WTC11 (cell line): ENCODE results near the gene TMEM97. TPM values are rescaled to one million over a fixed set of nuclear protein-coding genes. Genes with fewer than 3 reads are reported as not detected.
A peak's percentile ranks its signal among the peaks of the same experiment; 100 is the strongest.

Experiments used
- ATAC-seq: fragments of 200-7000 bp; cut with Tn5 transposase; 2 replicates; pipeline ENCODE4 v1.10.0; 2021; ENCODE audit warnings: mild to moderate bottlenecking, moderate library complexity
- CTCF ChIA-PET: fragments of 300-600 bp; sonication (Branson Sonifier 250); formaldehyde crosslinking; loops from one replicate; lab custom pipeline; 2021; ENCODE audit warnings: antibody characterized with exemption; lab: Charles Lee
- POLR2A ChIA-PET: fragments of 350-600 bp; sonication (Branson Sonifier 250); formaldehyde crosslinking; loops from one replicate; lab custom pipeline; 2021; ENCODE audit warnings: antibody characterized with exemption; lab: Charles Lee
- DNase-seq: peaks from one replicate; pipeline ENCODE4 v3.0.0; 2021; ENCODE audit warnings: low spot score
- H3K27ac Mint-ChIP-seq: 2 replicates; pipeline ENCODE4 v1.8.0; 2021; ENCODE audit warnings: mixed read lengths
- H3K27me3 Mint-ChIP-seq: 2 replicates; pipeline ENCODE4 v1.8.0; 2021; ENCODE audit warnings: low read depth, mild to moderate bottlenecking, moderate library complexity, mixed read lengths
- H3K36me3 Mint-ChIP-seq: 2 replicates; pipeline ENCODE4 v1.8.0; 2021; ENCODE audit warnings: mixed read lengths
- H3K4me1 Mint-ChIP-seq: 2 replicates; pipeline ENCODE4 v1.8.0; 2022; ENCODE audit warnings: mixed read lengths
- H3K4me3 Mint-ChIP-seq: 2 replicates; pipeline ENCODE4 v1.8.0; 2021; ENCODE audit warnings: mild to moderate bottlenecking, moderate library complexity, mixed read lengths
- H3K9me3 Mint-ChIP-seq: 2 replicates; pipeline ENCODE4 v1.8.0; 2021; ENCODE audit warnings: mixed read lengths
- ATF1 ChIP-seq: sonication (generic); formaldehyde crosslinking; IDR thresholded peaks from 2 replicates; pipeline ENCODE4 v1.8.1; 2023; ENCODE audit warnings: mild to moderate bottlenecking, moderate library complexity, missing genetic modification reagents
- E2F4 ChIP-seq: sonication (generic); formaldehyde crosslinking; IDR thresholded peaks from 2 replicates; pipeline ENCODE4 v1.8.1; 2022; ENCODE audit warnings: low read depth, mild to moderate bottlenecking, moderate library complexity, missing genetic modification reagents, borderline replicate concordance
- E2F5 ChIP-seq: sonication (generic); formaldehyde crosslinking; IDR thresholded peaks from 2 replicates; pipeline ENCODE4 v1.8.1; 2022; ENCODE audit warnings: mild to moderate bottlenecking, moderate library complexity, missing genetic modification reagents
- ESRRA ChIP-seq: sonication (generic); formaldehyde crosslinking; IDR thresholded peaks from 2 replicates; pipeline ENCODE4 v1.8.1; 2022; ENCODE audit warnings: mild to moderate bottlenecking, missing genetic modification reagents, borderline replicate concordance
- FOXP1 ChIP-seq: sonication (generic); formaldehyde crosslinking; IDR thresholded peaks from 2 replicates; pipeline ENCODE4 v1.8.0; 2022; ENCODE audit warnings: missing genetic modification reagents, mild to moderate bottlenecking, moderate library complexity, borderline replicate concordance
- NFATC4 ChIP-seq: fragments of 250-450 bp; sonication (Bioruptor Pico); IDR thresholded peaks from 2 replicates; pipeline ENCODE4 v1.9.0; 2021; ENCODE audit warnings: mild to moderate bottlenecking
- NFE2L1 ChIP-seq: sonication (generic); formaldehyde crosslinking; IDR thresholded peaks from 2 replicates; pipeline ENCODE4 v1.8.1; 2023; ENCODE audit warnings: missing genetic modification reagents
- NR2C2 ChIP-seq: sonication (generic); formaldehyde crosslinking; IDR thresholded peaks from 2 replicates; pipeline ENCODE4 v1.8.0; 2022; ENCODE audit warnings: mild to moderate bottlenecking, missing genetic modification reagents
- PRRX2 ChIP-seq: fragments of 250-450 bp; sonication (Bioruptor Pico); IDR thresholded peaks from 2 replicates; pipeline ENCODE4 v1.8.0; 2021; ENCODE audit warnings: mild to moderate bottlenecking
- SMAD3 ChIP-seq: sonication (generic); formaldehyde crosslinking; IDR thresholded peaks from 2 replicates; pipeline ENCODE4 v1.8.0; 2022; ENCODE audit warnings: missing genetic modification reagents, mild to moderate bottlenecking, borderline replicate concordance
- SMAD4 ChIP-seq: sonication (generic); formaldehyde crosslinking; IDR thresholded peaks from 2 replicates; pipeline ENCODE4 v1.8.0; 2022; ENCODE audit warnings: mild to moderate bottlenecking, missing genetic modification reagents
- SP1 ChIP-seq: sonication (generic); formaldehyde crosslinking; conservative IDR thresholded peaks from 2 replicates; pipeline ENCODE4 v1.8.1; 2022; ENCODE audit warnings: missing genetic modification reagents
- TCF7 ChIP-seq: sonication (generic); formaldehyde crosslinking; IDR thresholded peaks from 2 replicates; pipeline ENCODE4 v1.8.0; 2022; ENCODE audit warnings: mild to moderate bottlenecking, low read depth, missing genetic modification reagents, moderate library complexity
- ZNF121 ChIP-seq: sonication (generic); formaldehyde crosslinking; IDR thresholded peaks from 2 replicates; pipeline ENCODE4 v1.8.0; 2023; ENCODE audit warnings: missing genetic modification reagents
- ZNF263 ChIP-seq: sonication (generic); formaldehyde crosslinking; IDR thresholded peaks from 2 replicates; pipeline ENCODE4 v1.8.1; 2022; ENCODE audit warnings: low read depth, mild to moderate bottlenecking, moderate library complexity, missing genetic modification reagents
- ZNF532 ChIP-seq: fragments of 250-450 bp; sonication (Bioruptor Pico); IDR thresholded peaks from 2 replicates; pipeline ENCODE4 v1.9.0; 2021; ENCODE audit warnings: mild to moderate bottlenecking, borderline replicate concordance
- total RNA-seq: library from RNA; stranded (reverse); gene quantifications from 3 replicates; pipeline ENCODE4 v1.2.3, GENCODE V29; 2021
- TF ChIP-seq, protein P1 (sequence below): fragments of 200-600 bp; IDR thresholded peaks from 2 replicates; pipeline ENCODE4 v1.8.0; 2022; ENCODE audit warnings: antibody characterized with exemption
- TF ChIP-seq, protein P2 (sequence below): sonication (generic); formaldehyde crosslinking; conservative IDR thresholded peaks from 2 replicates; pipeline ENCODE4 v1.8.1; 2022; ENCODE audit warnings: mild to moderate bottlenecking, missing genetic modification reagents
- TF ChIP-seq, protein P3 (sequence below): fragments of 250-450 bp; sonication (Bioruptor Pico); IDR thresholded peaks from 2 replicates; pipeline ENCODE4 v1.9.0; 2021; ENCODE audit warnings: moderate library complexity, mild to moderate bottlenecking, inconsistent platforms, borderline replicate concordance
- TF ChIP-seq, protein P4 (sequence below): sonication (generic); formaldehyde crosslinking; IDR thresholded peaks from 2 replicates; pipeline ENCODE4 v1.8.1; 2022; ENCODE audit warnings: mild to moderate bottlenecking, missing genetic modification reagents, moderate library complexity, borderline replicate concordance

TMEM97 gene
- total RNA-seq, 1 experiment from 2014 or later = 68.0 TPM

- TF ChIP-seq, protein P1, sequence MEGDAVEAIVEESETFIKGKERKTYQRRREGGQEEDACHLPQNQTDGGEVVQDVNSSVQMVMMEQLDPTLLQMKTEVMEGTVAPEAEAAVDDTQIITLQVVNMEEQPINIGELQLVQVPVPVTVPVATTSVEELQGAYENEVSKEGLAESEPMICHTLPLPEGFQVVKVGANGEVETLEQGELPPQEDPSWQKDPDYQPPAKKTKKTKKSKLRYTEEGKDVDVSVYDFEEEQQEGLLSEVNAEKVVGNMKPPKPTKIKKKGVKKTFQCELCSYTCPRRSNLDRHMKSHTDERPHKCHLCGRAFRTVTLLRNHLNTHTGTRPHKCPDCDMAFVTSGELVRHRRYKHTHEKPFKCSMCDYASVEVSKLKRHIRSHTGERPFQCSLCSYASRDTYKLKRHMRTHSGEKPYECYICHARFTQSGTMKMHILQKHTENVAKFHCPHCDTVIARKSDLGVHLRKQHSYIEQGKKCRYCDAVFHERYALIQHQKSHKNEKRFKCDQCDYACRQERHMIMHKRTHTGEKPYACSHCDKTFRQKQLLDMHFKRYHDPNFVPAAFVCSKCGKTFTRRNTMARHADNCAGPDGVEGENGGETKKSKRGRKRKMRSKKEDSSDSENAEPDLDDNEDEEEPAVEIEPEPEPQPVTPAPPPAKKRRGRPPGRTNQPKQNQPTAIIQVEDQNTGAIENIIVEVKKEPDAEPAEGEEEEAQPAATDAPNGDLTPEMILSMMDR = no peak
- TF ChIP-seq, all 79 proteins: peak for 0
Measured at GRCh38 chr17:28280826-28281225, 38.2 kb upstream of the TMEM97 start (continued).

- no peaks in the 10 kb centered on the region for H3K36me3 Mint-ChIP-seq
- ChIA-PET POLR2A (no interaction called here), CTCF (interaction anchor here (0.6 to 0.7 kb wide), 3 partner anchors 16 to 652 kb away, joined by 3 to 6 read pairs (median 4); partner anchors contain the start of gene LGALS9)
- no peak for ATAC-seq
- no peak for DNase-seq
- peak overlapping the region; percentile 85; the same call in 1 of the 2 replicates for H3K27ac Mint-ChIP-seq
- H3K27me3 Mint-ChIP-seq = no peaks in the 10 kb centered on the region
- H3K4me1 Mint-ChIP-seq = peaks cover 8% of the 10 kb centered on the region
- H3K4me3 Mint-ChIP-seq = no peak overlapping the region
- TF ChIP-seq ZNF263 (CRISPR knock-in tag) (no peak), TCF7 (CRISPR knock-in tag) (no peak), E2F4 (CRISPR knock-in tag) (no peak), SMAD4 (CRISPR knock-in tag) (no peak), ESRRA (CRISPR knock-in tag) (no peak), NFE2L1 (no peak), NR2C2 (CRISPR knock-in tag) (no peak), ATF1 (CRISPR knock-in tag) (no peak), FOXP1 (CRISPR knock-in tag) (no peak), PRRX2 (CRISPR knock-in tag) (no peak), SMAD3 (CRISPR knock-in tag) (no peak), NFATC4 (CRISPR knock-in tag) (no peak)
- TF ChIP-seq, protein P2, sequence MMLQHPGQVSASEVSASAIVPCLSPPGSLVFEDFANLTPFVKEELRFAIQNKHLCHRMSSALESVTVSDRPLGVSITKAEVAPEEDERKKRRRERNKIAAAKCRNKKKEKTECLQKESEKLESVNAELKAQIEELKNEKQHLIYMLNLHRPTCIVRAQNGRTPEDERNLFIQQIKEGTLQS = no peak
- TF ChIP-seq, protein P3, sequence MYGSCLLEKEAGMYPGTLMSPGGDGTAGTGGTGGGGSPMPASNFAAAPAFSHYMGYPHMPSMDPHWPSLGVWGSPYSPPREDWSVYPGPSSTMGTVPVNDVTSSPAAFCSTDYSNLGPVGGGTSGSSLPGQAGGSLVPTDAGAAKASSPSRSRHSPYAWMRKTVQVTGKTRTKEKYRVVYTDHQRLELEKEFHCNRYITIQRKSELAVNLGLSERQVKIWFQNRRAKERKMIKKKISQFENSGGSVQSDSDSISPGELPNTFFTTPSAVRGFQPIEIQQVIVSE (CRISPR knock-in tag) = no peak
- TF ChIP-seq, protein P4, sequence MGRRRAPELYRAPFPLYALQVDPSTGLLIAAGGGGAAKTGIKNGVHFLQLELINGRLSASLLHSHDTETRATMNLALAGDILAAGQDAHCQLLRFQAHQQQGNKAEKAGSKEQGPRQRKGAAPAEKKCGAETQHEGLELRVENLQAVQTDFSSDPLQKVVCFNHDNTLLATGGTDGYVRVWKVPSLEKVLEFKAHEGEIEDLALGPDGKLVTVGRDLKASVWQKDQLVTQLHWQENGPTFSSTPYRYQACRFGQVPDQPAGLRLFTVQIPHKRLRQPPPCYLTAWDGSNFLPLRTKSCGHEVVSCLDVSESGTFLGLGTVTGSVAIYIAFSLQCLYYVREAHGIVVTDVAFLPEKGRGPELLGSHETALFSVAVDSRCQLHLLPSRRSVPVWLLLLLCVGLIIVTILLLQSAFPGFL (CRISPR knock-in tag) = no peak
- no peaks in the 10 kb centered on the region for H3K9me3 Mint-ChIP-seq
Measured at GRCh38 chr17:28282596-28282995, 36.4 kb upstream of the TMEM97 start.

DNA sequence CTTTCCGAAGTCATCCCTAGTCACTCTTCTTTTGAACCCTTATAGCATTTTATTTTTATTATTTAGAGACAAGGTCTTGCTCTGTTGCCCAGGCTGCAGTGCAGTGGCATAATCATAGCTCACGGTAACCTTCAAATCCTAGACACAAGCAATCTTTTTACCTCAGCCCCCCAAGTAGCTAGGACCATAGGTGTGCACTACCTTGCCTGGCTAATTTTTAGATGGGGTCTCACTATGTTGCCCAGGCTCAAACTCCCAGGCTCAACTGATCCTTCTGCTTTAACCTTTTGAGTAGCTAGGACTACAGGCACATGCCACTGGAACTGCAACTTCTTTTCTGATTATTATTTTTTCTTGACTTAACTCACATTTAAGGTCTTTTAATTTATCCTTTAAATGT lies 33.0 kb upstream of the TMEM97 start:
- H3K9me3 Mint-ChIP-seq = no peaks in the 10 kb centered on the region
- no peak overlapping the region for H3K27ac Mint-ChIP-seq
- no peaks in the 10 kb centered on the region for H3K36me3 Mint-ChIP-seq
- ChIA-PET POLR2A (interaction anchor here (0.8 kb wide), 1 partner anchor 56 kb away, joined by 4 read pairs; no protein-coding TSS in a partner anchor), CTCF (interaction anchor here (1.5 kb wide), 1 partner anchor 481 kb away, joined by 3 read pairs; no protein-coding TSS in a partner anchor)
- no peak for DNase-seq
- ATAC-seq = no peak
- no peaks in the 10 kb centered on the region for H3K27me3 Mint-ChIP-seq
- H3K4me3 Mint-ChIP-seq = no peak overlapping the region
- TF ChIP-seq ZNF121 = no peak
- TF ChIP-seq E2F5 (CRISPR knock-in tag) = no peak
- no peak for TF ChIP-seq SP1
- no peak for TF ChIP-seq ZNF532 (CRISPR knock-in tag)
- TF ChIP-seq SMAD4 (CRISPR knock-in tag) = no peak
- H3K4me1 Mint-ChIP-seq = peaks cover 8% of the 10 kb centered on the region
